Eye (tissue), 1 donor: ENCODE measurements around the gene FCRL6.

Experiments
- DNase-seq: peaks from one replicate; pipeline ENCODE4 v3.0.0-alpha.2; 2015

Gene FCRL6

GRCh38 chr1:159802111-159802510 lies at the start of gene FCRL6:
FCRL6 (plus strand) TSS chr1:159802360; CDS start chr1:159802425, 65 bp downstream.
- no peak for DNase-seq

DNA sequence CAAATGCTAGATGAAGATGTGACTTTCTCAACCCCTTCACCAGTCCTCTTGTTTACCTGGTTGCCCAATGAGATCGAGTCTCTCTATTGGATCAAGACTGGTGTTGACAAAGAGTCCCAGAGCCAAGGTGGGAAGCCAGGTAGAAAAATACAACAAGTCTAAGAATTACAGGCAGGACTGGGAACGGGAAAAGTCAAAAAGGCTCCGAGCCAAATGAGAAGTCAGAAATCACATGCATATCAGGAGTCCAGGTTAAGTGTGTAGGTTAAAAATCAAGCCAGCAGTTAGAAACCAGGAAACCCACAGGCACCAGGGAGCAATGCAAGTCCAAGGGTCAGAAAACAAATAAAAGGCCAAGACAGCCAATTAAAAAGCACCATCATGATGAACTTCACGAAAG lies 48.8 kb upstream of the FCRL6 start:
- no peak for DNase-seq

- no peak for DNase-seq
These were observed 46.6 kb upstream of the FCRL6 start for GRCh38 chr1:159755451-159756007.

DNA sequence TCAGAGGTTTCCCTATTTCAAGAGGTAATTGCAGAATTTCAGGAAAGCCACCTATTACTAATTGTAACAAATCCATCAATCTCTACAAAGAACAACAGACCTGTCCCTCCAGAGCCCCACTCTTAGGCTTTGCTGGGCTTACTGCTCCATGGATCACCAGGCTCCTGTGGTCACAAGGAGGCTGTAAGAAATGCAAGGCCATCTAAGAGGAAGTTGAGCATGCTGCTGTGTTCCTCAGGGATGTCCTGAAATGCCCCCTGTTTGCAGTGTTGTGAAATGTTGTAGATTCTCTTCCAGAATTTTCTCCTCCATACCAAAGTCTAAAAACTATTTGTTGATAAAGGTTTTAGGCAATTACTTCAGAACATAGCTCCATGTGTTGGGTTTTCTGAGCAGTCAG lies 45.8 kb upstream of the FCRL6 start:
- no peak for DNase-seq

DNA sequence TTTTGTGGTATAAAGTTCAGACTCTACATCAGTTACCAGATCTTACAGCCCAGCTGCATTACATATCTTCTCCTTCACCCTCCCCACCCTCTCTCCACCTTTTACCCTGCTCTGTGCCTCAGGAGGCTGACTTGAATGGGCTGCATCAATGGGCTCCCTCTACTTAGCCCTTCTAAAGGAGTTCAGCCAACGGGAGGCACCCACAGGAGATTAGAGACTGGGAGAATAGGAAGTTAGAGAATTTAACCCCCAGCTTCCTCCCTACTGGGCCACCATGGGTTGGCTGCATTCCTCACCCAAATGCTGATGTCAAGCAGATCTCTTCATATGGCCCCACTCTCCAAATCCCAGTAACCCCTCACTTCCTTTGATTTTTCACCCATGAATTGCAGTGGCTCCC lies 38.5 kb upstream of the FCRL6 start:
- DNase-seq: no peak

GRCh38 chr1:159765806-159766205 lies 36.4 kb upstream of the FCRL6 start:
- DNase-seq: no peak

DNA sequence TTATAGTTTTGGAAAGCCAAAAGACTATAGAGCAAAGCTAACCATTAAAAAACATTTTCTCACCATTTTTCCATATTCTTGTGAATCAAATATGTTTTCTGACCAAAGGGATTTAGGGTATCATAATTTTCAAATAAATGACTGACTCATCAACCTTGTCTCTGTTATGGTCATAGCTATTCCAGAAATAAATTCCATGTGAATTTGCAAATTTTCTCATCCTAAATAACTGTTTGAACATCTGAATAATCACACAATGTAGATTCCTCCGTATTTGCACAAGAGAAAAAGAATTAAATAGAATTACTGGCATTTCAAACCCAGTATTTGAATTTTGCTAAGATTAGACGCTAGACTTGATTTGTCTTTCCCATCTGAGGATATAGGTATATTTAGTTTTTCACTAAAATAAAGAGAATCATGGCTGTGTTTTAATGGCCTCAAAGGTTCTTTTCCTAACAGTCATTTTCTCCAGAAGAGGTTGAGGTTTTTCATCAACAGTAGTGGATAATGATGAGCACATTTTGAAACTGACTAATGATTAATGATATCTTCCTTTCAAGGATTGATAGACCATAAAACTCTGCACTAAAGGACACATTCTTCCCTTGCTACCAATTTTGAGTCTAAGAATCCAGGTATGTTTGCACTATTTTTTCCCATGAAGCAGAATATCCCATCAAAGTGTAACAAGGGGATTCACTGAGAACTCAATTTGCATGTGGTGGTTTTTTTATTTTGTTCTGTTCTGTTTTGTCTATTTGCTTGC lies 30.8 kb upstream of the FCRL6 start:
- DNase-seq: no peak

GRCh38 chr1:159774465-159774864 lies 27.7 kb upstream of the FCRL6 start:
- no peak for DNase-seq

DNA sequence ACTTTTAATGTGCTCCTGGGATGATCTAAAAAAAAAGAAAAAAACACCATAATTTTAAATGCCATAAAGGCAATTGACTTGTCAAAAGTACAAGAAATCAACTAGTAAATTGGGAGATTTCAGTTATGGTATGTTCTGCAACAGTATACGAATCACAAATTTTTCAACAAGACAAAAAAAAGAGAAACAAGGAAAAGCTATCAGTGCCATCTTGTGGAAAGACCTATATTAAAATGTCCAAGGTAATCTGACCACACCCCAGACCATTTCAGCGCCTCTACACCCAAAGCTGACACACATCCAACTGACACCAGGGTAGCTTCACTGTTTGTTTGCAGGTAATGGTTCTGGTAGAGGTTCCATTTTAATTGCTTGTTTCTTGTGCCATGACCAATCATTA lies 26.4 kb upstream of the FCRL6 start:
- no peak for DNase-seq

DNA sequence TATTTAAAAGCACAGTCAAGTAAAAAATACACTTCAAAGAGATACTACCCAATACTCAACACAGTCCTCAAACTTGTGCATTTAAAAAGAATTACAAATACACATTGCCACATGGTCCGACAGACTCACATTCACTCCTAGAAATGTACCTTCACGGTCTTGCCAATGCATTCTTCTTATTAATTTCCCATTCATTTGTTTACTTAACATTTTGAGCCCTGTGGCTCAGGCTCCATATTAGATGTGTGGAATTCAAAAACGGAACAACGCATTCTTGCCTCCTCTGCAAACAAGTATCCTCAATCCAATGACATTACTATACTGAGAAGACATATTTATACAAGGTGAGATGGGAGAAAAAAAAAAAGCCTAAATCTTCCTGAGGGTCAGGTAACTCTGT lies 23.9 kb upstream of the FCRL6 start:
- DNase-seq: no peak

GRCh38 chr1:159779403-159779851 lies 22.7 kb upstream of the FCRL6 start:
- DNase-seq: no peak

DNA sequence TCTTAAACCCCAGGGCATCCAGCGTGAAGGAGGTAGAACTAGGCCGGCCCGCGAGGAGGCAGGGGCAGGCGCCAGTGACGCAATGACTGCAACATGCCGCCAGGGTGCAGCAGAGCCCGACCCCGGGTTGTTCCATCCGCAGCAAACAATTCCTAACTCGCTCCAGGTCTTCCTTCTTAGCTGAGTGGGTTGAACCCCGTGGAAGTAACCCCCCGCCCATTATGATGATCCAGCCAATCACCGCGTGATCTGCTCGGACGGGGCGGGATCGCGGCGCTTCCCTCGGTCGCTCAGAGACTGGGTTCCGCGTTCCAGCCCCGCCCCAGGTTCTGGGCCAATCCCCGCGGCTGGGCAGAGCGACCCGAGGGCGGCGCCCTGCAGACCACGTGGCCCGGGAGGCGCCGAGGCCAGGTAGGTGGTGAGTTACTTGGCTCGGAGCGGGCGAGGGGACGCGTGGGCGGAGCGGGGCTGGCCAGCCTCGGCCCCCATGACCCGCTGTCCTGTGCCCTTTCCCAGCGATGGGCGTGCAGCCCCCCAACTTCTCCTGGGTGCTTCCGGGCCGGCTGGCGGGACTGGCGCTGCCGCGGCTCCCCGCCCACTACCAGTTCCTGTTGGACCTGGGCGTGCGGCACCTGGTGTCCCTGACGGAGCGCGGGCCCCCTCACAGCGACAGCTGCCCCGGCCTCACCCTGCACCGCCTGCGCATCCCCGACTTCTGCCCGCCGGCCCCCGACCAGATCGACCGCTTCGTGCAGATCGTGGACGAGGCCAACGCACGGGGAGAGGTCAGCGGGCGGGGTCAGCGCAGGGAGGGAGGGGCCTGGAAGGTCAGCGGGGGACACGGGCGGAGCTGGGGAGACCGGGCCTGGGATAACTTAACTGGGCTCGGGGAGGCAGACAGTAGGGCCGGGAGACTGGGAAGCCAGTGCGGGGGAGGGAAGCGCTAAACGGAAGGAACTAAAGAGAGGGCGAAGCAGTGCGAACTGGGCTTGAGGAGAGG lies 21.3 kb upstream of the FCRL6 start, which contains the start of gene DUSP23:
DUSP23 (plus strand) TSS at position 380 of the 1,000 bp plus-strand sequence; CDS start at position 519, 139 bp downstream.
- DNase-seq: peak; percentile 98

- DNase-seq: no peak
These were observed 20.2 kb upstream of the FCRL6 start for GRCh38 chr1:159781992-159782391.

GRCh38 chr1:159783724-159784123 lies 18.4 kb upstream of the FCRL6 start:
- DNase-seq: no peak

DNA sequence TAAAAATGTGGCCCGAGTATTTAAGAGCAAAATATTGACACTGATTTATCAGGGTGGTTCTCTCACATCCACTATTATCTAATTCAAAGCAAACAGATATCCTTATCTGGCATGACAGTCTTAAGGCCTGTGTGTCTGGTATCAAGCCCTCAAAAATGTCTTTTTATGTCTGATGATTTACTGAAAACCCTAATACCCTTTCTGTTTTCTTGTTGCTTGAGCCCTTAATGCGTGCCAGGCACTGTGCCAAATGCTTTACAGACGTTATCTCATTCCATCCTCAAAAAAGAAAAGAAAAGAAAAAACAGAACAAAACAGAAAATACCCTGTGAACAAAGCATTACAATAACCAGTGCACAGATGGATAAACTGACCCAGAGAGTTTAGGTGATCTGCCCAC lies 15.7 kb upstream of the FCRL6 start:
- DNase-seq: no peak

DNA sequence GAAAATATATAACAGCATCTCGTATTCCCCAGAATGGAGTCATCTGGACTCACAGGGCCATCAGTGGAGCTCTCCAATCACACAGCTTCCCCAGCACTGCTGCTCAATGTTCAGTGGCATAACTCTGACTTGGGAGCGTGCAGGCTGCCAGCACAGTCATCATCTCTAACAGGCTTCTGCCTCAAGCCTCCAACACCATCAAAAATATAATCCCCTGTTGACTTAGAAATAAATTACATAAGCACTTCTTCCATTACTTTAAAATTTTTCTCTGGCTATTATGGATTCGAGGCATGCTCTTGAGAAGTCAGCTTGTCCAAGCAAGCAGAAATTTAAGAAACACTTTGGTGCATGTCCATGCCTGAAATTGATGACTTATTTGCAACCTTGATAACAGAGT lies 15.2 kb upstream of the FCRL6 start:
- no peak for DNase-seq

GRCh38 chr1:159790237-159790917 lies 11.8 kb upstream of the FCRL6 start:
- peak; percentile 61 for DNase-seq

DNA sequence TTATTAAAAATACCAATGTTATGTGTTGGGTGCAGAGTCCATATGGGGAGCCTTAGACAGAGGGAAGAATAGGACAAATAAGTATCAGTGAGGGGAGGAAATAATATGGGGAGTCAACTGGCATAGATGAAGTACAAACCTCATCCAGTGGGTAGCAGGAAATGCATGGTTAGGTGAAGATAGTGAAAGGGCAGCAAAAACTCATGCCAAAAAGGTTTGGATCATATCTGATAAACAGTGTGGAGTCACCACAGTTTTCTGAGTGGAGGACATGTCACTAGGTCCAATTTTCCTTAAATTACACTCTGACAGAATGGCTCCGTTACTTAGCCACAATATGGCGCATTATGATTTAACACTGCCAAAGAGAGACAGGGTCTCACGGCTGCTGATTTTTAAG lies 11.1 kb upstream of the FCRL6 start:
- no peak for DNase-seq

DNA sequence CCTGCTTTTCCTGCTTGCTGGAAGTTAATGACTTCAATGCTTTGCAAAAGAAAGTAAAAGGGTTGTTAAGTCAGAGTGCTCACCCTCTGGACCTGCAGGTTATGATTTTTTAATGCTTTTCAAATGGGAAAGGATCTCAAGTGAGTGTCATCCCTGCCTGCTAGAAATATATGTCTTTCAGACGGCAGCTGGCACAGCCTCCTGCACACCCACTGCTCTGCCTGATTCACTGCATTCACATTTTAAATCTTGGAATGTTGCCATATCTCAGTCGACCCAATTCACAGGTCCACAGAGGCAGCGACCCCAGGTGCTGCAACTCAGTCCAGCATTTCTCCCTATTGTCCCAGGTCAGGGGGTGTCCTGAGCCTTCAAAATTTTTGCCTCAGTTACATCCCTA lies 10.7 kb upstream of the FCRL6 start:
- no peak for DNase-seq

DNA sequence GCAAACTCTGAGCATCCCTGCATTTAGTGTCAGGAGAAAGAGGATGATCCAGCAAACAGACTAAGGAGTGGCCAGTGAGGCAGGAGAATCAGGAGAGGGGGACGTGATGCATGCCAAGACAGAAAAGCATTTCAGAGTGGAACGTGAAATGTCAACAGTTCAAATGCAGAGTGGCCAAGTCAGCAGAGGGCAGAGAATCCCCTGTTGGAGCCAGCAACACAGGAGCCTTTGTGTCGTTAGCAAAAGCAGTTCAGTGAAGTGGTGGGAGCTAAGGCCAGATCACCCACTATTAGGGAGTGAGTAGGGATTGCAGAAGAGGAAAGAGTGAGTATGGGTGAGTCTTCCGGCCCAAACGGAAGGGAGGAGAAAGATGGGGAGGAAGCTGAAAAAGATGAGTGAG lies 6.6 kb upstream of the FCRL6 start:
- no peak for DNase-seq

DNA sequence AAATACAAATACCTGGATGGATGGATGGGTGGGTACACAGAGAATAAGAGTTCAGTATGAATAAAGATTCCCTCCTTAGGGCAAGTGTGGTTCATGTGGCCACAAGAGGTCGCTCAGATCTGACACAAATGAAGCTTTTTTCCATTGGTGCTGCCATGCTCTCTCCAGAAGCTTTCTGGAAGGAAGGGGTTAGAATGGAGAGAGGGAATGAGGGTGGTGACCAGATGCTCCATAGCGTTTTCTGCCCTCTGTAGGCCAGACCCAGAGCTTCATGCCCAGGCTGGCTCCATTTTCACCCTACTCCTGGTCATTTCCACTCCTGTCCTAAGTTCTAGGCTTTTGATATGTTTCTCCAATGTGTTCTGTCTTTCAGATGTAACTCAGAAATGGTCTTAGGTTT lies 3.3 kb upstream of the FCRL6 start:
- peak; percentile 89 for DNase-seq

GRCh38 chr1:159799446-159799985 lies 2.6 kb upstream of the FCRL6 start:
- no peak for DNase-seq
